Measurements from ENCODE around the gene HERC4. TPM values are rescaled to one million over a fixed set of nuclear protein-coding genes. Genes with fewer than 3 reads are reported as not detected.

HERC4 gene
- total and polyA plus RNA-seq, 2 donors (not counting 1 experiment from before 2014, with no cell fraction given) = 53.1 to 140 TPM

DNA sequence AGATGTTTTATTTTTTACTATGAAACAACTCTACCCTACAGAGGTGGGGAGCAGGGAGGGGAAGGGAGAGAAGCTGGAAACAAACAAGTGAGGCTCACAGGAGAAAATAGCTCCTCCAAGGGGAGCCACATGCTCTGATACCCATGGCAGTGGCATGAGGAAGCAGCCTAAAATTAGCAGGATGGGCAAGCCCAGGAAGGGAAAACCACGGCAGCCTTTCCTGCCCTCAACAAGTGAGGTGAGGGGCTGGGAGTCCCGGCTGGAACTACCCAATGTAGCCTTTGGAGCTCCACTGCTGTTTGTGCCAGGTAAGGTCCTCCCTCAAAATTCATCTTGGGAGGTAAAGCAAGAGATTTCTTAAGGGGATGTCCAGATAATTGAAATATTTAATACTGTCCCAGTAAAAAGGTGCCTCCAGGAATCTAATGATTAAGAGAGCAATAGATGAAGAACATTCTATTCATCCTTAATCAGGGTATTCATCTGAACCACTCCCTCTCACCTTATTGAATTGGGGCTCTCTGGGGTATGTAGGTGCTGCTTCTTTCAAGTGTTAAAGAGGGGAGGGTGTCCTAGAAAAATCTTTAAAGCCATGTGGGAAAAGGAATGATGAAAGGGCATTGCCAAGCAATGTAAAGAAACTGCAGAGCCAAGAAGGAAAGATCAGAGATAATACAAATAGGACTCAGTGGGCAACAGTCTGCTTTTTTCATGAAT is 12.8 kb upstream of the HERC4 start:
- H3K4me1 ChIP-seq (ENCODE audit: control insufficient read depth, extremely low read depth, insufficient read depth, low read length) = peaks cover 21% of the 10 kb centered on the region
- no peak for DNase-seq (ENCODE audit: low read depth in 2 of 2)
- H3K4me2 ChIP-seq (ENCODE audit: extremely low read depth, insufficient read depth, low read length) = peak overlapping the region; percentile 23

GRCh38 chr10:68086910-68087684 is 12.0 kb upstream of the HERC4 start:
- Histone ChIP-seq H3K9me3 (ENCODE audit: control insufficient read depth, insufficient read depth, low read depth, low read length) (no peaks in the 10 kb centered on the region), H3K79me2 (ENCODE audit: control insufficient read depth, insufficient read depth, low read length) (no peaks in the 10 kb centered on the region), H4K20me1 (ENCODE audit: control insufficient read depth, extremely low read depth, insufficient read depth, low read length) (no peaks in the 10 kb centered on the region), H3K27ac (ENCODE audit: insufficient read depth, low read length) (peak overlapping the region; percentile 72), H3K27me3 (ENCODE audit: control insufficient read depth, insufficient read depth, low read length) (no peaks in the 10 kb centered on the region), H3K36me3 (ENCODE audit: control insufficient read depth, insufficient read depth, low read length) (no peaks in the 10 kb centered on the region), H3K4me3 (replicated peaks in 1 of 4; ENCODE audit: control extremely low read depth in 1 of 4, insufficient read depth in 1 of 4, low read depth in 3 of 4, low read length in 4 of 4) (no peak overlapping the region), H2AFZ (ENCODE audit: low read length) (no peak overlapping the region), H3K9ac (ENCODE audit: insufficient read depth, low read length) (no peak overlapping the region), H3K4me2 (ENCODE audit: extremely low read depth, insufficient read depth, low read length) (no peak overlapping the region), H3K4me1 (ENCODE audit: control insufficient read depth, extremely low read depth, insufficient read depth, low read length) (peaks cover 21% of the 10 kb centered on the region)
- DNase-seq (ENCODE audit: low read depth in 2 of 2) = no peak
- TF ChIP-seq CTCF (conservative IDR thresholded peaks at IDR 0.05 in 1 of 2, IDR thresholded peaks at IDR 0.05 in 1 of 2; ENCODE audit: low read depth in 1 of 2, low read length in 2 of 2) (no peak), EZH2 (IDR thresholded peaks at IDR 0.05; ENCODE audit: low read length, missing control alignments) (no peak)

More for the DNA sequence above, 12.8 kb upstream of the HERC4 start:
- no peak overlapping the region for H3K4me3 ChIP-seq (replicated peaks in 1 of 4; ENCODE audit: control extremely low read depth in 1 of 4, insufficient read depth in 1 of 4, low read depth in 3 of 4, low read length in 4 of 4)
- no peaks in the 10 kb centered on the region for H3K36me3 ChIP-seq (ENCODE audit: control insufficient read depth, insufficient read depth, low read length)
- no peaks in the 10 kb centered on the region for H4K20me1 ChIP-seq (ENCODE audit: control insufficient read depth, extremely low read depth, insufficient read depth, low read length)
- H3K79me2 ChIP-seq (ENCODE audit: control insufficient read depth, insufficient read depth, low read length) = no peaks in the 10 kb centered on the region
- peak overlapping the region; percentile 72 for H3K27ac ChIP-seq (ENCODE audit: insufficient read depth, low read length)
- TF ChIP-seq EZH2 (IDR thresholded peaks at IDR 0.05; ENCODE audit: low read length, missing control alignments) = no peak
- no peak for TF ChIP-seq CTCF (conservative IDR thresholded peaks at IDR 0.05 in 1 of 2, IDR thresholded peaks at IDR 0.05 in 1 of 2; ENCODE audit: low read depth in 1 of 2, low read length in 2 of 2)
- H3K9me3 ChIP-seq (ENCODE audit: control insufficient read depth, insufficient read depth, low read depth, low read length) = no peaks in the 10 kb centered on the region
- H3K9ac ChIP-seq (ENCODE audit: insufficient read depth, low read length) = no peak overlapping the region
- H3K27me3 ChIP-seq (ENCODE audit: control insufficient read depth, insufficient read depth, low read length) = no peaks in the 10 kb centered on the region
- peak overlapping the region; percentile 45 for H2AFZ ChIP-seq (ENCODE audit: low read length)

- H3K27me3 ChIP-seq (ENCODE audit: control insufficient read depth, insufficient read depth, low read length) = no peaks in the 10 kb centered on the region
- H3K9ac ChIP-seq (ENCODE audit: insufficient read depth, low read length) = no peak overlapping the region
- H3K4me2 ChIP-seq (ENCODE audit: extremely low read depth, insufficient read depth, low read length) = no peak overlapping the region
- H3K9me3 ChIP-seq (ENCODE audit: control insufficient read depth, insufficient read depth, low read depth, low read length) = no peaks in the 10 kb centered on the region
- TF ChIP-seq EZH2 (IDR thresholded peaks at IDR 0.05; ENCODE audit: low read length, missing control alignments) = no peak
- no peak for TF ChIP-seq CTCF (conservative IDR thresholded peaks at IDR 0.05 in 1 of 2, IDR thresholded peaks at IDR 0.05 in 1 of 2; ENCODE audit: low read depth in 1 of 2, low read length in 2 of 2)
- no peaks in the 10 kb centered on the region for H3K79me2 ChIP-seq (ENCODE audit: control insufficient read depth, insufficient read depth, low read length)
- H3K4me3 ChIP-seq (replicated peaks in 1 of 4; ENCODE audit: control extremely low read depth in 1 of 4, insufficient read depth in 1 of 4, low read depth in 3 of 4, low read length in 4 of 4) = no peak overlapping the region
- H3K36me3 ChIP-seq (ENCODE audit: control insufficient read depth, insufficient read depth, low read length) = no peaks in the 10 kb centered on the region
- H2AFZ ChIP-seq (ENCODE audit: low read length) = peak overlapping the region; percentile 27
- peaks cover 21% of the 10 kb centered on the region for H3K4me1 ChIP-seq (ENCODE audit: control insufficient read depth, extremely low read depth, insufficient read depth, low read length)
- DNase-seq (ENCODE audit: low read depth in 2 of 2) = no peak
- peak overlapping the region; percentile 58 for H3K27ac ChIP-seq (ENCODE audit: insufficient read depth, low read length)
- H4K20me1 ChIP-seq (ENCODE audit: control insufficient read depth, extremely low read depth, insufficient read depth, low read length) = no peaks in the 10 kb centered on the region
These were observed 10.9 kb upstream of the HERC4 start for GRCh38 chr10:68086011-68086410.

Data from fibroblast of lung (primary cell).